HG02885 (cell line): ENCODE results near the gene BEND2.
"Not testable (repeated sequence)": the region's sequence is repeated elsewhere in the genome, so short reads cannot be mapped to it uniquely, and the experiment has no call there.

Source experiments
- ATAC-seq: cut with Tn5 transposase; IDR thresholded peaks from one replicate; pipeline ENCODE4 v1.9.1; 2021; ENCODE audit warnings: mild to moderate bottlenecking; ENCODE audit not compliant: unreplicated experiment, poor library complexity

The BEND2 gene

DNA sequence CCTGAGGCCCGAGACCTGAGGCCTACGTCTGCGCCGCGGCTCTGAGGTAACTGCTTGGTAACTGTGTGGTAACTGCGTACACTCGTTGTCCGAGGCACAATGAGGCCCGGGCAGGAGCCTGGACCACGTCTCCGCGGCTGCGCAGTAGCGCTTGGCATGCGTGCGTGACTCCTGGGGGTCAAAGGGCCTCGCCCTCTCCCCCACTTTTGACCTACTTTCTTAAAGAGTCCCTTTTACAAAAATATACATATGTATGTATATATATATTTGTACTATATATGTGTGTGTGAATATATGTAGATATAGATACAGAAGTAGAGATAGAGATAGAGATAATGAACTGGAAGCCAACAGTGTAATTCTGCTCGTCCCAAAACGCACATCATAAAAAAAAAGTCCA is at the start of gene BEND2:
TSS of gene BEND2 (minus strand) at position 101 of the 400 bp plus-strand sequence. CDS start 136 bp downstream, outside the sequence.
- no peak for ATAC-seq

DNA sequence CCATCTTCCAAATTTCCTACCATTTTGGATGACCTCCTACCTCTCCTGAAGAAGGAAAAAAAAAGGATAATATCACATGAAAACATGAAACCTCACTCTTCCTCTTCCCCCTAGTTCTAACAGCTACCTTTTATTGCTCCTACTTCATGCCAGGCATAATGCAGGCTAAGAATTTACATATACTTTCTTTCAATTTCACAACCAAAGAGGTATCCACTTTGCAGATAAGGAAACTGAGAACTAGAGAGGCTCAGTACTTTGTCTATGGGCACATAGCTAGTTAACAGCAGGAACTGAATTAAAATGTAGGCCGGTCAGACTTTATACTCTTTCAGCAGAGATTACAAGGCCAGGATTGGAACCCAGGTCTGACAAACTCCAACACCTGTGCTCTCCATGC is 34.4 kb upstream of the BEND2 start:
- ATAC-seq = no peak

DNA sequence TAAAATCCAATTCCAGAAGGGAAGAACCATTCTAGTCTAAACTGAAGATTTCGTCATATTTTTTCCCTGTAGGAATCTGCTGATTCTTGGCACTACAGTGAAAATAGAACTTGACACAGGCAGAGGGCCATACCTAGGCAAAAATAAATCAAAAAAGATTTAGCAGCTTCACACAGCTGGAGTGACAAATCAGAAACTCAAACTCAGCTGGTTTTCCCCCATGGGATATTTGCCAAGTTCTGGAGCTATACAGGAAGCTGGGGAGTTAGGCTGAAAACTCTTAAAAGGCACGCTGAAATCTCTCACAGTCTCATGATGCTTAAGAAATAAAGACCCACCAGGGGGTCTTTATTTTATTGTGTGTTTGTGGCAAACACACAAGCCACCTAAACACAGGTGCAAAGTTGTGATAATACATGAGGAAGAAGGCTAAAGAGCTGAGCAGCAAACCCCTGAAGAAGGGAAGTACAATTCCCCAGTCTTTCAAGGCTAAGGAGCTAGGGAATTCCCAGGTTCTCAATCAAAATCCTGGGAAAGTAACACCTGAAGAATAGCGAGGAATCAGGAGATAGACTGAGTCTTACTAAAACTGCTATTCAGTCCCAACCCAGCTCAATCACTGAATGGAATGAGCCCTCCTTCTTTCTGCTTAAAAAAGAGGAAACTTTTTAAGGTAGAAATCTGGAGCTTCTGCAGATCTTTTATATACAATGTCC is 32.1 kb upstream of the BEND2 start:
- ATAC-seq = no peak

DNA sequence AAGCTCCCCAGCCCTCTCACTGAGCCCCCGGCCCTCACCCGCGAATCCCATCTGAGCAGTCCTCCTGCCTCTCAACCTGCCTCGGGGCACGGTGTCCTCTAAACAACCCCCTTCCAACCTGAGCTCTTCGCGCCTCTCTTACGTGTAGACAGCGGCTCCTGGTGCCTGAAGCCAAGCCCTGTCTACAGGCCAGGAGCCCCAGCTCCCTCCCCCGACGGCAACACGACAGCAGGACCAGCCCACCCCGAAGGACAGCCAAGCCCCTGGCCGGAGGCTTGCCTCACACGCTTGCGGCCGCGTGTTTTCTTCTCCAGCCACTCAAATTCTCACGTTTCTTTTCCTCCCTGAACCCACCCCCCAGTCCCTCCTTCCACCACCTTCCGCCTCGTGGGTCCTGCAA is 9.0 kb upstream of the BEND2 start:
- ATAC-seq = not testable (repeated sequence)

DNA sequence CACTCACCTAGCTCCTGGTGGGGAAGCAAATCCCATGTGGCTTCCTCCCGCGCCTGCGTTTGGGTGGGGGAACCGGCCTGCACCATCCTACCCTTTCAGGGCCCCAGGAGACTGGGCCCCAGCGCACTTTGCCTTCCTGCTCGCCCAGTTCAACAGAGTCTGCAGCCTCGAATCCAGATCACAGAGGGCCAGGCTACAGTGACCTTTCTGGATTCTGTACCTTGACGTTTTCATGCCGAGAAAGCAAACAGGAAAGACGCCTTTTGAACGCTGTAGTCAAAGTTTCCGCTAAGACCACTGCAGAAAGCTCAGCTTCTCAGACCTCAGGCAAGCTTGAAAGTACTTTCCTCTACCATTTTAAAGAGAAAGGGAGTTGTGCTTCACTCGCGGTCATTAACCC is 7.4 kb upstream of the BEND2 start:
- no peak for ATAC-seq

DNA sequence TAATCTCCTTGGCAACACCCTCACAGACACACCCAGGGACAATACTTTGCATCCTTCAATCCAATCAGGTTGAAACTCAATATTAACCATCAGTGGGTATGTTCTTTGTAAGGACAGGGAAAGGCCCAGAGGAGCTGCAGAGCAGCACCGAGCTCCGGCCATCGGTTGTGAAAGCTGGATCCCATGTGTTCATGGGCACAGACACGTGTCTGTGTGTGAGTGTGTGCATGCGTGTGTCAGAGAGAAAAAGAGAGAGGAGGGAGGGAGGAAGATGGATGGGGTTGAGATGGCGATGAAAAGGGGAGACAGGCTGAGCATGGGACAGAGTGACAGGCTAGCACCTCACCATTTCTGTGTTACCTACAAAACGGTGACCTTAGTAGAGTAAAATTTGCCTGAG is 6.8 kb upstream of the BEND2 start:
- no peak for ATAC-seq

DNA sequence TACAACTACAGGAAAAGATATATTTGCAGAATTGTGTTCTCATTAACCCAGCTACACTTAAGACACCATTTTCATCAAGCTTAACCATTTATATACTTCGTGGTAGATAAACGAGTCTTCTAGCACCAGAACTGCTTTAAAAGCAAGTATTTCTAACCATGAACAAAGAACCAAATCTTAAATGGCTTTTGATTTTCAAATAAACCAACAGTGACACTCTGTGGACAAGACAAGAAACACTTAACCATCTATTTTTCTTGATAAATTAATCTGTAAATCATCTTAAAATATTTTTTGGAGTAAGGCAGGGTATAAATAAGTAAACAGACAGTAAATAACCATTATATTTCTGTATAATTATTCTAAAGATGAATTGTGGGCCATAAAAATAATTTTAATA is 10.2 kb downstream of the BEND2 start:
- no peak for ATAC-seq

DNA sequence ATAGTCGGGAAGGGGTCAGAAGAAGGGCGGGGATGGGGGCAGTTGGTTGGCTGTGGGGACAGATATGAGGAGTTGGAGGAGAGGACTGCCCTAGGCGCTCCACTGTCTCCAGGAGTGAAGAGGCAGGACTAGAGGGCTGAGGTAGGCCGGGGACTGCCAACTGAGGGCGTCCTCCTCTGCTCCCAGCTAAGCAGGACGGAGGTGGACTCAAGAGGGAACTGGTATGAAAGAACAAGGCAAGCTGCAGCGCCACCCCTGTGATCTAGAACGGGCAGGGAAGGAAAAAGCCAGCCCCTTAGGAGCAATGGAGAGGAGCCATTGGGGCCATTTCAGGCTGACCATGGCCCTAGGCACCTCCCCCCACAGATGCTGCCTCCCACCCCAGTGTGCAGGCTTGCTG is 14.0 kb downstream of the BEND2 start:
- no peak for ATAC-seq

DNA sequence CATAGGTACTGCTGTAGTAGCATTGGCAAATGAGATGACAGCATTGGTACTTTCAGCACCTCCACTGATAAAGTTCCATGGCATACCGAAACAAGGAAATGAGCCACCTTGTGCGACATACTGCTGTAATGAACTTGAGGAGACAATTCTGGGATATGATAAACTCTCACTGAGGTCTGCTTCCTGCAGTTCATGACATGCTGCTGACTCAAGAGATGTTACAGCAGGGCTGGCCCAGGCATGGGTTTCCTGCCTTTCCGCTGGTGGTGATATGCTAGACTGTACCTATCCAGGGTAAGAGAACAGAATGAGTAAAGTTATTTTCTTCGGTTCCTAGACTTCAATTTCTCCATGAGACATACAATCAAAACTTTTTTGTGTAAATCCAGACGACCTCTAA is 17.1 kb downstream of the BEND2 start:
- no peak for ATAC-seq

DNA sequence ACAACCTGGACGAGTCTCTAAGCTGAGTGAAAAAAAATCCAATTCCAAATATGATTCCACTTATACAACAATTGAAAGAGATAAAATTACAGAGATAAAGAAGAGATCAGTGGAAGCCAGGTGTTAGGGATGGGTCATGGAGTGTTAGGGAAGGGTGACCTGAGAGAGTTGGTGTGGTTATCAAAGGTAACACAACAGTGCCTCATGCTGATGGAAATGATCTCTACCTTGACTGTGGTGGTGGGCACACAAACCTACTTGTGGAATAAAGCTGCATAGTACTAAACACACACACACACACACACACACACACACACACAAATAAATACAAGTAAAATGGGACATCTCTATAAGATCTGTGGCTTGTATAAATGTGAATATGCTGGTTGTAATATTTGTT is 26.0 kb downstream of the BEND2 start:
- ATAC-seq = no peak

DNA sequence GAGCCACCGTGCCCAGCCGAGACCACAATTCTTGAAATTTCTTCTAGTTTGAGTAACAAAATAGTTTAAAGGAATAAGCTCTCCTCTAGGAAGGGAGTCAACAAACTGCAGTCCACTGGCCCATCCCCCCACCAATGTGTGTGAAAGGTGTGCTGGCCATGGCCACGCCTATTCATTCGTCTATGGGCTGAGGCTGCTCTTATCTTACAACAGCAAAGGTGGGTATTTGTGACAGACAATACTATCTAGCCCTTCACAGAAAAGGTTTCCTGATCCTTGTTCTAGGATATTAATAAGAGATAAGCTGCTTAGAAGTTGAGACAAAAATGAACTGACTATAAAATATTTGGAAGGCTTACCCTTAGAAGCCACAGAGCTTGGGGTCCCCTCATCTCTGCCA is 41.2 kb downstream of the BEND2 start:
- ATAC-seq = no peak

DNA sequence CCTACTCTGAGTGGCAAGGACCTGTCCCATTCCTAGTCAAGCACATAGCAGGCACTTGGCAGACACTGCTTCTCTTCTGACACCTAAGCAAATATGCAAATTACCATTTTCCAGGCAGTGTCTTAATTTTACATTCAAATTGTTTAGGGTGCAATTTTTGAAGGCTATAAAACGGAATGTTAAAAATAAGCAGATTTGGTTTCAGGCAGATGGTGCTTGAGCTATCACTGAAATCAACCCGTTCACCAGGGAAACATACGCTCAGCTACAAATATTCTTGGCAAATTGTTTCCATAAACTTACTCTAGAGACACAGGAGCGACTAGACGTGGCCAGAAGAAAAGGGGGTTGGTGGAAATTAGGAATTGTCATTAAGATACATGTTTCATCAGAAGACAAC is 45.7 kb downstream of the BEND2 start:
- no peak for ATAC-seq

DNA sequence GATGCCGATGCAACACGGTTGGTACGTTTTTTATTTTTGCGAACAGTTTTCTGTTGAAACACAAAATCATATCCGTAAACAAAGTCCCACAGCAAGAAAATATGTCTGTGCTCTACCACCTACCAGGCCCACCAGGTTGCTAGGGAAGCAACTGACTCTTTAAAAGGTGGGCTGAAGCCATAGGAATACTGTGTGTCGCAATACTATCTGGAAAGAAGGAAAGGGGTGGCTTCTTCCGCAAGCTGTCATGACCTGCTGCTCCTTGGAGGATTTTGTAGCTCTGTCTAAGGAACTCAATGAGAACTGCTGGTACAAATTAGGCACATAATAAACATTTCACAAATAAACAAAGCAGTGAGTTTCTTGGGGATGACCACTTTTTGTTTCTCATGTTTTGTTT is 46.5 kb downstream of the BEND2 start:
- no peak for ATAC-seq

DNA sequence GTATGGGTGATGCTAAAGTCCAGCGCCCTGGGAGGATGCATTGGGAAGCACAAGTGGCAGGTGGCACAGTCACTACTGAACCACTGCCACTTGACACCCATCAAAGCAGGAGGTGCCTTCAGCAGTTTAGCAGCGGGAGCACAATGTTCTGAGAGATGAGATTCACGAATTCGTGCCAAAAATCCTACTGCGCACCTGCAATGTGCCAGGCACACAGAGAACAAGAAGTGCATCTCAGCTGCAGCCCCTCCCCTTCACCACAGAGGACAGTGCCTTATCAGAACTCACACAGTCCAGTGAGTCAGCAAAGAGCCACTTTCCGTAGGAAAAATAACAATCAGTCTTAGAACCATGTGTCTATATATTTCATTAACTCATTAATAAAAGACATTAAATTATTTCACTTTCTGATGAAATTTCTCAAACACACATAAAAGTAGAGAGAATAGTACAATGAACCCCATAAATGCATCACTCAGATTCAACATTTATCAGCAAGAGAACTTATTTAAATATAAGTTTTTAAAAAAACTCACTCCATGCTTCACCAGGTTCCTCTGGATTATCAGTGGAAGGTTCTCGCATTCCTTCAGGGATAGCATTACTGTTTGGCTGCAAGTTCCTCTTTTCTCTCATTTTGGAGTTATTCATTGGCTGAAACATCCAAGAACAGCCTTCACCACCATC is 47.0 kb downstream of the BEND2 start:
- ATAC-seq = no peak

DNA sequence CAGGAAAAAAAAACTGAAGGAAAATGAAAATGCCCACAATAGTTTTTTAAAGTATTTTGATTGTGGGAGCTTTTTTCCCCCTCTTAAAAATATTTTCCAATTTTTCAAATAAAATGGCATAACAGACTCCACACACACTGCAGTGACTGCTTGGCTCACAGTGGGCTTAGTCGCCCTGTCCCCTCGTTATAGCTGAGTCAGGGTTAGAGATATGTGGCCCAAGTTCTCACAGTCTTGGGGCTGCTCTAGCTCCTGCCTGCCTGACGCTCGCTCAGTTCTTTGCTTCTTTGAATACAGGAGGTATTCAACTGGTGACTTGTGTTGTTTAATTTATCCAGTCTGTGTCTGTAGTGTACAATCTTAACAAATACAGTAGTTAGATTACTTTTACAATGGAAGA is 47.7 kb downstream of the BEND2 start:
- no peak for ATAC-seq

DNA sequence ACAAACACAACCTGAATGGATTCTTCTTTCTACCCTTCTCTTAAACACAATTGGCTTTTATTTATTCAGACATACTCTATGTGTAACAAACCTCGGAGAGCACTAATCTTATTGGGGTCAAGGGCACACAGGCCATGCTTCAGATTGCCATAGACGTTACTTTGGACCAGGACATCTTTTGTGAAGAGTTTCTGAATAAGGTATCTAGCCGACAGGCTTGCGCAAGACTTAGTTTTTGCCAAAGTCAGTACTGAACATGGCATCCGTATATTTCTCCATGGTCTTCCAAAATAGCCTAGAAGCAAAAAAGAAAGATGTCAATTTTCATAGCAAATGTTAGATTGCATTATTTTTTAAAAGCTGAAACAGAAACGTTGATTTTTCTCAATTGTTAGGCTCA is 49.8 kb downstream of the BEND2 start:
- ATAC-seq = no peak

DNA sequence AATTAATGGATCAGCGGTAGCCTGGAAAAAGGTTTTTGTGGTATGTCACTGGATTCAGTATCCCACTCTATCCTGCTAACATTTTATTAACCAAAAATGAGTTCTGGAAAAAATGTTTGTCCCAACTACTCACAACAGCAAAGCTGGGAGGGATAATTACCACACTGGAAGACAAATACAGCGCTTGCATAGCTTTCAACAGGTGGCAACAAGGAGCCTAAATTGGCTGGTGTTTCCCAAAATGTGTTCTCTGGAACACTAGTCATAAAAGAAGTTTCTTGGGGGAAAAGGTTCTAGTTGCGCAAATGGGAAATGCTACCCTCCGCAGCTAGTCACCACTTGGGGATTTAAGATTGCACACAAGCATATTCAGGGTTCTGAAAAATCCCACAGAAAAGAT is 54.6 kb downstream of the BEND2 start:
- ATAC-seq = no peak

DNA sequence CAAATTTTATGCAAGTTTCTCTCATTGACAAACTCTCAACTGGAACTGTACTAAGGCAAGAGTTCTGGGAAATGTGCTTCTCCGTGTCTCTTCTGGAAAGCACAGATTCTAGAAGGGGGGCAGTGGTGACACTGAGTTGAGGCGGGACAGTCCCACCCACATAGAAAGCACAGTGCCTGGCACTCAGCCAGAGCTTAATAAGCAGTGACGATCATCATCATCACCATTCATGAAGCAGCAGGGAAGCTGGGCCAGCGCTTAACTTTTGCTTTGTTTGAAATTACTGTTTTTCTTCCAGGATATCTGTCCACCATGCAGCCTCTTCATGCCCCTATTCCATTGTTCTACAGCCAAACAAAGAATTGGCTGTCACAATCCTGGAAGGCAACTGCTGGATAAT is 60.3 kb downstream of the BEND2 start:
- ATAC-seq = no peak

DNA sequence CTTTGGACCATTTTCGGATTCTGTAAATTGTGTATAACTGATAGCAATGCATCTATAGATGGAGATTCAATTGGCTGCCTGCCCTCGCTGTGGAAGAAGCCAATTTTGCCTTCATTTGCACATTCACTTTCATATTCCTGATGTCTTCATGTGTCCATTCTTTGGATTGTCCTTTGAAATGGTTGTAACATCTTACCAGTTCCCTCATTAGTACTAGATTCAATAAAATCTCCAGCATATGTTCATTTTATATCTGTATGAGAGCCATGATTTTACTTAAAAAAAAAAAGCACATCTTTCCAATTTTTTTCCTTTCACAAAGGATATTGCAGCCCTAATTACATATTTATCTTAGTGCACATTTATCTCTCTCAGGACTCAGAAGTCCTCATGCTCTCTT is 61.7 kb downstream of the BEND2 start:
- no peak for ATAC-seq

DNA sequence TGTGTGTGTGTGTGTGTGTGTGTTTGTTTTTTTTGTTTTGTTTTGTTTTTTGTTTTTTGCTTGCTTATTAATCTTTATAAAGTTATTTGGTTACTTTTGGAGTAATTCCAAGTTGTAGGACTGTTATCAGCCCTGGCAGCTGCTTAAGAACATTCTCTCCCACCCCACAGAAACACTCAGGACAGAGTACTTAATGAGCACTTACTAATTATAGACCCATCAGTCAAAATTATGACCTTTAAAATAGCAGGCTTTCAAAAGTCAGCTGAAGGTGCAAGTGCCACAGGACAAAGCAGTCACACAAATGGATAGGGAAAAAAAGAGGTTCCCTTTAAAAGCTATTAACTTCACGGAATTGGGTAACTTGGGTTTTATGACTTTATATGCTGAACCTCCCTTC is 69.0 kb downstream of the BEND2 start:
- no peak for ATAC-seq

DNA sequence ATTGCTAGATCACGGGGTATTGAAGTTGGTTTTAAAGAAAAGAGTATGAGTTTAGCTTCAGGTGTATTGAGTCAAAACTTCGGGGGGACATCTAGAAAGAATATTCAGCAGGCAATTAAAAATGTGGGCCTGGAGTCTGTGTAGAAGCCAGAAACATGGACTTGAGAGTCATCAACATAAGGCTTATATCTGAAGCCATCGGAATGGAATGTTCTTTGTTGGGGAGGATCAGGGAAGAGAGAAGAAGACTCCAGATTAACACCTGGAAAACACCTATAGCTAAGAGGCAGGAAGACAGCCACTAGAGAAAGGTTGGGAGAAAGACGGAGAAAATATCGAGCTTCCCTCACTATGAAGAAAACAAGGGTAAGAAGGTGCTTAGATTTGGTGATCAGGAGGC is 69.5 kb downstream of the BEND2 start:
- no peak for ATAC-seq

DNA sequence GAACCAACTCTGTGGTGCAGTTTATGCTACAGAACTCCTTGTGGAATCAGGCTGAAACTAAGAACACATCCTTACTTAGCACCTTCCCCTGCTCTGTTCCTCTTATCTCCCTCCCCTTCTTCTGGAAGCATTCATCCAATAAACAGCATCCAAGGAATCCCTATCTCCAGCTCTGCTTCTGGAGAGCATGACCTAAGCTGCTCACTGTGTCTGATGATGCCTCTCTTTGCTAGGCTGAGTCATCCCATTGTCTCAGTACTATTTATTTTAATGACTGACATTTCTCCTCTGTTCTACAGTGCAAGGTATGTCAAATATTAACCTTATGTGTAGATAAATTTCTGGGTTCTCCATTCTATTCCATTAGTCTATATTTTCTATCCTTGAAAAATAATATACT is 71.2 kb downstream of the BEND2 start:
- no peak for ATAC-seq
